Measurements from ENCODE around the gene BIRC2.

GRCh38 chr11:102304686-102305085, 42.3 kb upstream of the BIRC2 start:
- TF ChIP-seq CTCF (IDR thresholded peaks at IDR 0.05) (no peak), EP300 (IDR thresholded peaks at IDR 0.05; ENCODE audit: low read depth) (no peak), POLR2AphosphoS5 (IDR thresholded peaks at IDR 0.05) (no peak), POLR2A (IDR thresholded peaks at IDR 0.05) (no peak)
